NCI-H187 treated with DMSO at 0.1 percent for 48 hours (cell line): ENCODE results near the gene NTRK1.

ENCODE experiments used
- DNase-seq: peaks from one replicate; lab custom pipeline; 2025; lab: John Stamatoyannopoulos, UW

NTRK1 gene

GRCh38 chr1:156860628-156861423, at the start of gene NTRK1:
Gene NTRK1 (plus strand): TSS chr1:156860865. CDS start chr1:156860935, 70 bp downstream.
- no peak for DNase-seq

- no peak for DNase-seq
These were observed 49.5 kb upstream of the NTRK1 start for GRCh38 chr1:156811168-156811567.

- no peak for DNase-seq
These were observed 48.2 kb upstream of the NTRK1 start for GRCh38 chr1:156812293-156812990.

DNA sequence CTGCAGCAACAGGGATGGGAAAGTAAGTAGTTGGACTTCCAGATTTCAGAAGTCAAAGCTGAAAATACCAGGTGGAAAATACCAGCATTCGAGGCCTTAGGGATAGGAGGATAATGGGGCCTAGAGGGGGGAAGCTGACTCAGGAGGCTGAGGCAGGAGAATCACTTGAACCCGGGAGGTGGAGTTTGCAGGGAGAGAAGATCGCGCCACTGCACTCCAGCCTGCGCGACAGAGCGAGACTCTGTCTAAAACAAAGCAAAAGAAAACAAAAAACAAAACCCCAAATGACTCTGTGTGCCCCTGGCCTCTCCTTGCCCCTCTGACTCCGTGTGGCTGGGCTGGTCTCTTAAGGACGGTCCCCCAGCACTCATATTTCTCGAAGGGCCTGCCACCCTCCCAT, 47.4 kb upstream of the NTRK1 start:
- no peak for DNase-seq

DNA sequence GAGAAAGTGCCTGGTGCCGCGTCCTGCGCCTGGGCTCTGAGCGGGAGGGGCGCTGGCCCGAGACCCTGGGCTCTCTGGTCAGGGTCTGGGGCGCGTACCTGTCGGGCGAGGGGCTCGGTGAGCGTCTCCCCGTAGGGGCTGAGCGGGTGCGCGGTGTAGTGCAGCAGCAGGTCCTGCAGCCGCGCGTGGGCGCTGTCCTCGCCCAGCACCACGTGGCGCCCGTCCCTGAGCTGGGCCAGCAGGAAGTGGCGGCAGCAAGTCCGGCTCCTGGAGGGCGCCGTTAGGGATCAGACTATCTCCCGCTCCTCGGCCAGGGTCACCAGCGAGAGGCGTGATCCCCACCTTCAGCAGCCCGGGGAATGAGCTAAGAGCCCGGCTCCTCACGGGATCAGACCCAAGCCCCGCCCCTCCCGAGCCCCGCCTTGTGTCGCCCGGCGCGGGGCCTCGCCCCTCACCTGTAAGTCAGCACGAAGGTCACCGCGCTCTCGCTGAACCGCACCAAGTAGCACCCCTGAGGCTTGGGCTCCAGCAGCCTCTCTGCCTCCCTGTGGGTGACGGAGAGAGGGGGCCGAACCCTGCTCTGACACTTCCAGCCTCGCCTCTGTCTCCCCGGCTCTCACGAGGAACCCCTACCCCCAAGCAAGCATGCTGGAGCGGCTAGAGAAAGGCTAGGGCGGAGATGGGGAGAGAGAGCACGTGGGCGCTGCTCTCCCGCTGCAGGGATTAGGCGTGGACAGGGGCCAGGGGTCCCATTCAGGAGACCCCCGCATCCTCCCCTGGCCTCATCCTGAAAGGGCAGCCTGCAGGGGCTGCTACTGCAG, 46.7 kb upstream of the NTRK1 start:
- no peak for DNase-seq

DNA sequence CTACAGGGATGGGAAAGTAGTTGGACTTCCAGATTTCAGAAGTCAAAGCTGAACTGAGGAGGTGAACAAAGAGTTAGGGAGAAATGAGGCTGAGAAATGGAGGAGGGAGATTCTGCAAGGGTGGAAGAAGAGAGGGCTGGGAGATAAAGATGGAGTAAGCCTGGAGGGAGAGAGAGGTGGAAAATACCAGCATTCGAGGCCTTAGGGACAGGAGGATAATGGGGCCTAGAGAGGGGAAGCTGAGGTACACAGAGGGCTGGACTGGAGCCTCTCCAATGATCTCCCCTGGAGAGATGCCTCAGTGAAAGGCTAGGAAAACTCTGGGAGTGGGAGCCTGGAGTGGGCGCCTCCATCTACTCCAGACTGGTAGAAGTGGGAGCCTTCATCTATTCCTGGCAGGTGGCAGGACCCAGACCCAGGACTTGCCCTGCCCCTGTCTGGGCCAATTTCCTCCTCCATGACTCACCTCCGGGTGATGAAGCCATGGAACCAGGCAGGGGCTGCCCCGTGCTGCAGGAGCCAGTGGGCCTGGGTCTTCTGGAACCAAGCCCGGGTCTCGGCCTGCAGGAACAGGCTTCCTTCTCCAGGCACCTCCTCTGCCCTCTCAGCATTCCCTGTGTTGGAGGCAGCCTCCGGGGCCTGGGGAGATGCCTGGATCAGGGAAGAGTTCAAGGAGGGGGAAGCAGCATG, 45.9 kb upstream of the NTRK1 start:
- DNase-seq: no peak

DNA sequence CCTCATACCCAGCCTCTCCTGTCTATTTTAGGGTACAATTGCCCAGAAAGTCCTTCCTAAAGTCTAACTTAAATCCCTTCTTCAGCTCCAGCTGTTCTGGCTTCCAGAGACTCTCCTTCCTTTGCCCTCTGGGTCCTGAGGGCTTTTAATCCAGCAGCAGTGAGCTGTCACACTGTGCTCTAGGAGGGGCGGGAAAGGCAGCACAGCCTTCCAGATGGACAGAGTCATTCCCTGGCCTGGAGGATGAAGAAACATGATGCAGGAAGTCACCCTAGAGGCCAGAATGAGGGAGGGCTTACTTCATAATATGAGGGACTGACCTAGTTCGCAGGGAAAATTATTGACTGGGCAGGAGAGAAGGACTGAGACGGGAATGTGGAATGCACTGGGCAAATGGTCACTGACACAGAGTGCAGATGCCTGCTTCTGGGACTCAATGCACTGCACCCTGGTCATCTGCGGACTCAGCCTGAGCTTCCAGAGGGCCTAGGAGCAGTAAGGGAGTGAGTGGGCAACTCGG, 45.3 kb upstream of the NTRK1 start:
- no peak for DNase-seq

DNA sequence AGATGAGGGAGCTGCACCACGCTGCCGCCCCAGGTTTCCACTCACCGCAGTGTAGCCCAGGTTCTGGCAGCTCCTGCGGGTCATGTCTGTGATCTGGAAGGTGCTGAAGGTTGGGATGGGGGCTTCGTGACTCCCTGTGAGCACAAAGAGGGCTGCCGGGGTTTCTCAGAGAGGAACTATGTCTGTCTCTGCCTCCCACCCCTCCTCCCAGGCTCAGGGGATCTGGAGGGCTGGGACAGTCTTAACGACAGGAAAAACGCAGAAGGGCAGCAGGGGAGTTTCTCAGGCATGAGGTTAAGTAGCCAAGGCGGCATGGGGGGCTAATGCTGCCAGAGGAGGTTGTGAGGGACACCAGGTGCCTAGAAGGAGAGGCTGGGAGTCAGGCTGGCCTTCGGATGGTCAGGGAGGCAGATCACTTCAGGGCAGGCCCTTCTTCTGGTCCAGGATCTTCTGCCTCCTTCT, 44.7 kb upstream of the NTRK1 start:
- DNase-seq: no peak

DNA sequence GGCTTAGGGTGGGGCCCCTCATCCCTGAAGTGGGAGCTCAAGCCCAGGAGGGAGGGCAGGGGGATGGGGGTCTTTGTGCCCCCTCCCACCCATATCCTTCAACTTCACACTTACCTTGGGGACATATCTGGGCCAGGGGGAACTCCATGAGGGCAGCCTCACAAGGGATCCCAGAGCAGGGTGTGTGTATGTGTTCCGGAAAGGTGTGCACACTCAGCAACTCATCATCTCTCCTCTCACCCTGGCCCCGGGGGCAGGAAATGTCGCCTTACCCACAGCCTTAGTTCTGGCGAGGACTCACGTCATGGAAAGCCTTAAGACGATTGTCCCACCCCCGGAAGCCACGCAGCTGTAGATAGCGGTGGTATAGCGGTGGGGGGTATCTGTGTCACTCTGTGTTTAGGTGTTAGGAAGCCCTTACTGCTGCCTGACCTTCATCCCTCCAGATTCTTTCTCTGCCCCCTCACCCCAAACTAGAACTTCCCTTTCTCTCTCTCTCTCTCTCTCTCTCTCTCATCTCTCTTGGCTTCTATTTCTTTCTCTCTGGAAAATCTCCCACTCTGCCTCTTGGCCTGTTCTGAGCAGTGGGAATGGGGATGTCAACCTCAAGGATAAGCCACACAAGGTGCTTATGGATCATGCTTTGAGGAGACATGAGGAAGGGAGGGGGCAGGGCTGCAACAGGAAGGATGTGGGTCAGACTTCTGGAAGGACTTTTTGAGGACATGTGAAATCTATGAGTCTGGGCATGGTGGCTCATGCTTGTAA, 43.9 kb upstream of the NTRK1 start, which contains the start of gene SH2D2A:
TSS of gene SH2D2A (minus strand) at position 288 of the 768 bp plus-strand sequence. CDS start at position 148, 140 bp downstream.
- no peak for DNase-seq

DNA sequence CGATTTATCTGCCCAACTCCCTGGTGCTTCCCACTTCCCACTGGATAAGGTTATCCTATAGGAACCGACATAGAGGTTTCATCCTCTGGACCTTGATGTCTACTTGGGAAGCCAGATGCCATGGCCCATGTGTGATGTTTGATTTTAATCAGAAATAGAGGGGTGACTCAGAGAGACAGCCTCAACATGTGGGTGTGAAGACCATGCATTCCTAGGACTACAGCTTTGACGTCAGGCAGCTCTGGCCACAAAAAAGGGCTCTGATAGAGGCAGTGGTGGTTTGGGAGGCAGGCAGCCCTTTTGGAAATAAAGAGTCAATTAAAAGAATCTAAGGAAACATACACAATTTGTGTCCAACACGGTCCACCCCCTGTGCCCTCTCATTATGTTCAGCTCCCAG, 38.9 kb upstream of the NTRK1 start:
- DNase-seq: no peak

GRCh38 chr1:156822680-156823079, 38.0 kb upstream of the NTRK1 start:
- DNase-seq: no peak

GRCh38 chr1:156823210-156823790, 37.4 kb upstream of the NTRK1 start:
- DNase-seq: no peak

DNA sequence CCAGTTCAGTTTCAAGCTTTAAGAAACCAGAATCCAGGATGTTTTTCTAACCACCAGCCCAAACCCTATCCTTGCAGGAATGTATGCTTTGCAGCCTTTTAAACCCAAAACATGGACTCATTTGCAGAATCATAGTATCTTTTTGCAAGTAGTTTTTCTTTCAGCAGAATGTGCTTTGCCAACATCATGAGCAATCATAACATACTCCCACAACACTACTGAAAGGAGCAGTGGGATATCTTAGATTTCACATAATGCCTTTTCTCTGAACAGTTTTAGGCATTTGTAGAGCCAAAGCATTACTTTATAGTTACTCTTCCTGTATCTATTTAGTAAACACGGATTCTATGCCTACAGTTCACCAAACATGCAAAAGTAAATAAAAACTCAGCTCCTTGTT, 34.0 kb upstream of the NTRK1 start:
- DNase-seq: no peak

DNA sequence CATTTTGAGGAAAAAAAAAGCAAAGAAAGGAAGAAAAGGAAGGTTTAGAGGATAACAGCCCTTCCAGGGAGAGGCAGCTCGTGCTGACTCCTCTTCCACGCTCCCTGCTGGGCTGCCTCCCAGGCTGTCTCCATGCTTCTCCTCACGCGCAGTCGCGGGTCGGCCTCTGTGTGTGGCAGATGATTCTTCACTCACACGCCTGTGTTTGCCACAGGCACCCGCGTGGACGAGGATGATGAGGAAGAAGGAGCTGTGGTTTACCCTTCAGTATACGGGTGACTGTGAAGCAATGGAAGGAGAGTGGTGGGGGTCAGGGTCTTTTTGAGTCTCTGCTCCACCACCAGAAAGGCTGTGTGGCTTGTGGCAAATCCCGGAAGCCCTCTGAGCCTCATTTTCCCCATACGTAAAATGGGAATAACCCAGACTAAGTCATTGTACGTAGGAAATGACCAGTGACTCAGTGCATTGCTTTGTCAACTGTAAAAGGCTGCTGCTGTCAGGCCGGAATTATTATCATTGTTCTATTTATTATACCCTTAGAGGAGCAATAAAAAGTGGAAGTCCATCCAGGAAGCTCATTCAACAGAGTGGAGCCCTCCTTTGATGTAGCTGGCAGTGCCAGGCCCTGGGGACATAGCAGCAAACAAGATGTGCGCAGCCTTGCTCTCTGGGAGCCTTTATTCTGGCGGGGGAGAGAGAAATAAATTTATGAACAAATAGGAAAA, 32.1 kb upstream of the NTRK1 start:
- DNase-seq: no peak

GRCh38 chr1:156832434-156832833, 28.2 kb upstream of the NTRK1 start:
- no peak for DNase-seq

GRCh38 chr1:156833603-156834002, 27.1 kb upstream of the NTRK1 start:
- no peak for DNase-seq

- DNase-seq: no peak
These were observed 26.3 kb upstream of the NTRK1 start for GRCh38 chr1:156834322-156834721.

DNA sequence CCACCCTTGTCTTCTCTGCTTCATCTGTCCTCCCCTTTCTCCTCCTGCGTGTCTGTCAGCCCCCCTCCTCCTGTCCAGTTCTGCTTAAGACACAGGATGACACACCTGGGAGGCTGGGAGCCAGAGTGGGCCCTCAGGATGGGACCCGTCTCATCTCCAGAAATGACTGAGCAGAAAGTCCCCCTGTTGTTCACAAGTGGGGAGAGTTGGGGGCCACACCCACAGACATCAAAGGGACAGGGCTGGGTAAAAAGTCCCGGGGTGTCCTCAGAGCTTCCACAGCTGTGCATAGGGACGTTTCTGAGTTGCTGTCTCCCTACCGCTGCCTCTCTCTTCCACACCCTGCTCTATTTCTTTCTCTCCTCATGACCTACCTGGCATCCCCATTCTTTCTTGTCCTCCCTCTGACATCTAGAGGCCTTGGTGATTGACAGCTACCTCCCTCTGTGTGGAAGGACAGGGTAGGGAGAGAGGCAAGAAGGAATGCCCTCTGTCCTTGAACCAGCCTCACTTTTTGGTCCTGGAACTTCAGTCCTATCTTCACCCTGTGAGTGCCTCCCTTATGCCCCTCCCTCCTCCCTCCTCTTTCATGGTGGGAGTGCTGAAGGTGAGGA, 24.5 kb upstream of the NTRK1 start:
- DNase-seq: no peak

- no peak for DNase-seq
These were observed 23.8 kb upstream of the NTRK1 start for GRCh38 chr1:156836892-156837291.
